OCI-LY3 (cell line): Measurements from ENCODE around the gene WHAMM.

Experiments
- H2AFZ ChIP-seq: fragments of 200-600, 300-600 bp; shearing (Covaris generic); 2 replicates; pipeline ENCODE4 v1.6.0; 2014; ENCODE audit warnings: antibody characterized with exemption, low read depth, low read length
- H3K27ac ChIP-seq: fragments of 200-600, 300-600 bp; sonication (generic); 2 replicates; pipeline ENCODE4 v1.5.1; 2014; ENCODE audit warnings: mild to moderate bottlenecking, low read length, moderate library complexity, mixed read lengths
- H3K27me3 ChIP-seq: fragments of 200-600, 300-600 bp; sonication (generic); 2 replicates; pipeline ENCODE4 v1.6.1; 2014; ENCODE audit warnings: low read depth, low read length, mixed read lengths
- H3K36me3 ChIP-seq: fragments of 200-600, 300-600 bp; sonication (generic); replicated peaks from 2 replicates; pipeline ENCODE3; 2014; ENCODE audit warnings: low read depth, low read length, mixed read lengths
- H3K4me1 ChIP-seq: fragments of 300-600, 200-600 bp; sonication (generic); 2 replicates; pipeline ENCODE4 v1.6.1; 2014; ENCODE audit warnings: low read length, mixed read lengths
- H3K4me2 ChIP-seq: fragments of 200-600, 300-600 bp; sonication (generic); 2 replicates; pipeline ENCODE4 v1.6.1; 2014; ENCODE audit warnings: low read length, mixed read lengths
- H3K4me3 ChIP-seq: fragments of 300-600, 200-600 bp; sonication (generic); 2 replicates; pipeline ENCODE4 v1.5.1; 2014; ENCODE audit warnings: antibody characterized with exemption, mild to moderate bottlenecking, low read length, moderate library complexity
- H3K79me2 ChIP-seq: fragments of 300-600, 200-600 bp; shearing (Covaris generic); 2 replicates; pipeline ENCODE4 v1.6.1; 2014; ENCODE audit warnings: mild to moderate bottlenecking, low read length, mixed read lengths
- H3K9ac ChIP-seq: fragments of 300-600, 200-600 bp; shearing (Covaris generic); 2 replicates; pipeline ENCODE4 v1.6.0; 2014; ENCODE audit warnings: mild to moderate bottlenecking, low read length, moderate library complexity
- H3K9me3 ChIP-seq: fragments of 200-600, 300-600 bp; shearing (Covaris generic); 2 replicates; pipeline ENCODE4 v1.6.1; 2014; ENCODE audit warnings: low read length, mixed read lengths; ENCODE audit not compliant: insufficient read depth
- H4K20me1 ChIP-seq: fragments of 200-600, 300-600 bp; sonication (generic); 2 replicates; pipeline ENCODE4 v1.6.1; 2016; ENCODE audit warnings: low read length, mixed read lengths; ENCODE audit not compliant: insufficient read depth
- CTCF ChIP-seq: fragments of 200-600, 300-600 bp; sonication (generic); IDR thresholded peaks from 2 replicates; pipeline ENCODE4 v1.5.1; 2014; ENCODE audit warnings: antibody characterized with exemption, low read length, low read depth
- EZH2phosphoT487 ChIP-seq: fragments of 200-600 bp; shearing (Covaris generic); IDR thresholded peaks from 2 replicates; pipeline ENCODE4 v1.6.1; 2018; ENCODE audit warnings: antibody characterized with exemption, mixed run types, low read depth

WHAMM gene

DNA sequence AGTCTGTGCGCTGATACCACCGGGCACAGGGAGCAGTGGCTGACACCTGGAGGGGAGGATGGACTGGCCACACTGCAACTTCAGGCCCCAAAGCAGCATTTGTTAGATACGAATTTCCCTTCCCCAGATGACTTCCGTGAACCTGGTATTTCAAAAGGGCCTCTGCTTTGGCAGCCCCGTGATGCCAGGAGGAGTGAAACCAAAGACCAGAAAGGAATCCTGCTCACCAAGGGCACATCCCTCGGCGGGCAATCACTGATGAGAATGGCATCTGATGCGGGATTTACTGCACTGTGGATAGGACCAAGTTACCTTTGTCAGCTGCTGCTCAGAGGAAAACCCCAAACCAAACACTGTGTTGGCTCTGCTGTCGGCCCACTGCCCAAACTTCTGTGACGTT lies 65.5 kb downstream of the WHAMM start:
- no peaks in the 10 kb centered on the region for H3K79me2 ChIP-seq
- no peaks in the 10 kb centered on the region for H3K27me3 ChIP-seq
- H3K4me2 ChIP-seq: no peak overlapping the region
- no peaks in the 10 kb centered on the region for H3K36me3 ChIP-seq
- H3K27ac ChIP-seq: no peak overlapping the region
- no peak overlapping the region for H3K9ac ChIP-seq
- H3K4me1 ChIP-seq: peaks cover 29% of the 10 kb centered on the region
- TF ChIP-seq CTCF: no peak
- no peak for TF ChIP-seq EZH2phosphoT487
- no peaks in the 10 kb centered on the region for H3K9me3 ChIP-seq
- no peak overlapping the region for H3K4me3 ChIP-seq
- H4K20me1 ChIP-seq: no peaks in the 10 kb centered on the region
- H2AFZ ChIP-seq: no peak overlapping the region

DNA sequence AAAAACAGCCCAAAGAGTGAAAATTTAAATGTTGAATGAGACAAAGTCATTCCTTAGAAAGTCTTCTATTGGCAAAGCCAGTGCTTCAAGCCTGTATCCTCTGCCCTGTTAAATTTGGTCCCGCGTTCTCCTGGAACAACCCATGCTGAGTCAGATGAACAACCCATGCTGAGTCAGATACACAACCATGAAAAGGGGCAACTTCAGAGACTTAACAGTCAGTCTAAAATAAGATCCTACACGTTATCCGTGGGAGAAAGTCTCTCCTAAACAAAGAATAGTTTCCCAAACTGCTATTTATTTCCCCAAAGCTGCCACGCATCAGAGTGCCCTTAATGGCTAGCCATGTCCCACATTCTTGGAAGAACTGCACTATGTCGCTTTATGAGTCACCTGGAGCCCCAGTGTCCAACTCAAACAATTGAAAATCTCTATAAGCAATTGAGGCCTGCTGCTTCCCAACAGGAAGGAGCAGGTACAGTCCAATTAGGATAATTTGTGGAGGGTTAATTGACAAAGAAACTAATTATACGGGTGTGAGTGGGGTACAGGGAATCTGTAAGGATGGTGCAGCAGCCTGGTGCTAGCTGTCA lies 66.1 kb downstream of the WHAMM start:
- peaks cover 23% of the 10 kb centered on the region for H3K4me1 ChIP-seq
- no peak overlapping the region for H3K27ac ChIP-seq
- H3K27me3 ChIP-seq: no peaks in the 10 kb centered on the region
- H3K9ac ChIP-seq: no peak overlapping the region
- TF ChIP-seq CTCF: no peak
- no peak for TF ChIP-seq EZH2phosphoT487
- no peaks in the 10 kb centered on the region for H3K36me3 ChIP-seq
- H3K9me3 ChIP-seq: no peaks in the 10 kb centered on the region
- no peaks in the 10 kb centered on the region for H4K20me1 ChIP-seq
- no peak overlapping the region for H3K4me2 ChIP-seq
- H3K4me3 ChIP-seq: no peak overlapping the region
- H3K79me2 ChIP-seq: no peaks in the 10 kb centered on the region
- no peak overlapping the region for H2AFZ ChIP-seq

- Histone ChIP-seq H2AFZ (no peak overlapping the region), H3K9me3 (no peaks in the 10 kb centered on the region), H3K4me1 (peaks cover under 1% of the 10 kb centered on the region; the same call in 1 of the 2 replicates), H3K27me3 (no peaks in the 10 kb centered on the region), H3K36me3 (no peaks in the 10 kb centered on the region), H3K4me3 (no peak overlapping the region), H4K20me1 (no peaks in the 10 kb centered on the region), H3K9ac (no peak overlapping the region), H3K27ac (no peak overlapping the region), H3K4me2 (no peak overlapping the region), H3K79me2 (no peaks in the 10 kb centered on the region)
- TF ChIP-seq CTCF: no peak
- TF ChIP-seq EZH2phosphoT487: no peak
These were observed 68.4 kb downstream of the WHAMM start for GRCh38 chr15:82877825-82878224.

GRCh38 chr15:82878325-82878724 lies 68.9 kb downstream of the WHAMM start:
- H3K4me1 ChIP-seq: no peaks in the 10 kb centered on the region
- no peaks in the 10 kb centered on the region for H3K36me3 ChIP-seq
- no peak for TF ChIP-seq EZH2phosphoT487
- TF ChIP-seq CTCF: no peak
- no peak overlapping the region for H3K9ac ChIP-seq
- no peaks in the 10 kb centered on the region for H3K9me3 ChIP-seq
- no peak overlapping the region for H3K27ac ChIP-seq
- no peak overlapping the region for H2AFZ ChIP-seq
- no peaks in the 10 kb centered on the region for H4K20me1 ChIP-seq
- H3K4me2 ChIP-seq: no peak overlapping the region
- no peaks in the 10 kb centered on the region for H3K79me2 ChIP-seq
- no peak overlapping the region for H3K4me3 ChIP-seq
- no peaks in the 10 kb centered on the region for H3K27me3 ChIP-seq
